Measurements from ENCODE around the gene SRCAP. TPM values are rescaled to one million over a fixed set of nuclear protein-coding genes. Genes with fewer than 3 reads are reported as not detected.

SRCAP gene
- total RNA-seq, 1 experiment from 2014 or later, result 57.4 TPM

GRCh38 chr16:30750876-30751465, 52.0 kb downstream of the SRCAP start:
- Mint-ChIP-seq H3K27ac (ENCODE audit: unreplicated experiment) (no peak overlapping the region), H3K9me3 (ENCODE audit: unreplicated experiment) (no peaks in the 10 kb centered on the region), H3K4me3 (ENCODE audit: unreplicated experiment) (no peak overlapping the region), H3K27me3 (ENCODE audit: insufficient read depth, unreplicated experiment) (no peaks in the 10 kb centered on the region), H3K4me1 (ENCODE audit: low read depth, unreplicated experiment) (peaks cover 13% of the 10 kb centered on the region), H3K36me3 (ENCODE audit: insufficient read depth, unreplicated experiment) (peaks cover 61% of the 10 kb centered on the region)
- Histone ChIP-seq H3K36me3 (ENCODE audit: control insufficient read depth, insufficient read depth, low read length) (no peaks in the 10 kb centered on the region; the same call in 1 of the 2 replicates), H3K9me3 (no peaks in the 10 kb centered on the region), H3K4me1 (peaks cover 11% of the 10 kb centered on the region), H3K27me3 (replicated peaks; ENCODE audit: control insufficient read depth, insufficient read depth, low read length) (no peaks in the 10 kb centered on the region), H3K4me3 (ENCODE audit: low read depth, low read length) (no peak overlapping the region)
- DNase-seq, result no peak
- ChIA-PET POLR2A (no interaction called here), CTCF (no interaction called here)
- intact Hi-C loops (cut with micrococcal nuclease; ENCODE audit: unreplicated experiment), result no loop called here
- BruUV-seq (replicated peaks), result no TSS peak
- TF ChIP-seq CTCF (IDR thresholded peaks at IDR 0.05; ENCODE audit: insufficient read depth in 1 of 2, low read depth in 1 of 2, low read length in 1 of 2, severe bottlenecking in 1 of 2, unreplicated experiment in 1 of 2), result no peak

- H3K27me3 Mint-ChIP-seq (ENCODE audit: insufficient read depth, unreplicated experiment), result no peaks in the 10 kb centered on the region
- CTCF ChIA-PET, result no interaction called here
These were observed 54.6 kb downstream of the SRCAP start for GRCh38 chr16:30753596-30753995.

GRCh38 chr16:30755955-30756780, 57.2 kb downstream of the SRCAP start:
- CTCF ChIA-PET, result no interaction called here
- intact Hi-C loops (cut with micrococcal nuclease; ENCODE audit: unreplicated experiment), result no loop called here
- Mint-ChIP-seq H3K9me3 (ENCODE audit: unreplicated experiment) (no peaks in the 10 kb centered on the region), H3K4me1 (ENCODE audit: low read depth, unreplicated experiment) (peaks cover 4% of the 10 kb centered on the region), H3K27me3 (ENCODE audit: insufficient read depth, unreplicated experiment) (no peaks in the 10 kb centered on the region), H3K36me3 (ENCODE audit: insufficient read depth, unreplicated experiment) (peaks cover 56% of the 10 kb centered on the region), H3K27ac (ENCODE audit: unreplicated experiment) (no peak overlapping the region), H3K4me3 (ENCODE audit: unreplicated experiment) (no peak overlapping the region)
- no peaks in the 10 kb centered on the region; the same call in 1 of the 2 replicates for H3K36me3 ChIP-seq (ENCODE audit: control insufficient read depth, insufficient read depth, low read length)
- POLR2A ChIA-PET, result no interaction called here
- no peak overlapping the region for H3K4me3 ChIP-seq (ENCODE audit: low read depth, low read length)
- BruUV-seq (replicated peaks), result no TSS peak
- DNase-seq, result no peak
- H3K27me3 ChIP-seq (replicated peaks; ENCODE audit: control insufficient read depth, insufficient read depth, low read length), result no peaks in the 10 kb centered on the region
- no peak for TF ChIP-seq CTCF (IDR thresholded peaks at IDR 0.05; ENCODE audit: insufficient read depth in 1 of 2, low read depth in 1 of 2, low read length in 1 of 2, severe bottlenecking in 1 of 2, unreplicated experiment in 1 of 2)
- peaks cover 7% of the 10 kb centered on the region; the same call in 1 of the 2 replicates for H3K4me1 ChIP-seq
- no peaks in the 10 kb centered on the region for H3K9me3 ChIP-seq

More at GRCh38 chr16:30753596-30753995, 54.6 kb downstream of the SRCAP start:
- Mint-ChIP-seq H3K4me1 (ENCODE audit: low read depth, unreplicated experiment) (no peaks in the 10 kb centered on the region), H3K27ac (ENCODE audit: unreplicated experiment) (no peak overlapping the region), H3K9me3 (ENCODE audit: unreplicated experiment) (no peaks in the 10 kb centered on the region), H3K36me3 (ENCODE audit: insufficient read depth, unreplicated experiment) (peaks cover 59% of the 10 kb centered on the region), H3K4me3 (ENCODE audit: unreplicated experiment) (no peak overlapping the region)
- Histone ChIP-seq H3K27me3 (replicated peaks; ENCODE audit: control insufficient read depth, insufficient read depth, low read length) (no peaks in the 10 kb centered on the region), H3K4me1 (no peaks in the 10 kb centered on the region), H3K4me3 (ENCODE audit: low read depth, low read length) (no peak overlapping the region), H3K9me3 (no peaks in the 10 kb centered on the region), H3K36me3 (ENCODE audit: control insufficient read depth, insufficient read depth, low read length) (no peaks in the 10 kb centered on the region; the same call in 1 of the 2 replicates)
- intact Hi-C loops (cut with micrococcal nuclease; ENCODE audit: unreplicated experiment), result no loop called here
- POLR2A ChIA-PET, result no interaction called here
- DNase-seq, result no peak
- TF ChIP-seq CTCF (IDR thresholded peaks at IDR 0.05; ENCODE audit: insufficient read depth in 1 of 2, low read depth in 1 of 2, low read length in 1 of 2, severe bottlenecking in 1 of 2, unreplicated experiment in 1 of 2), result no peak
- no TSS peak for BruUV-seq (replicated peaks)

All from Caco-2 (cell line).